DMS79 (cell line): Measurements from ENCODE around the gene ZNF775.

Experiments
- DNase-seq: peaks from one replicate; lab custom pipeline; 2025; lab: John Stamatoyannopoulos, UW

The ZNF775 gene

GRCh38 chr7:150401424-150401790, 22.3 kb downstream of the ZNF775 start:
- DNase-seq = no peak

- no peak for DNase-seq
Observed at GRCh38 chr7:150401861-150402631, 22.9 kb downstream of the ZNF775 start.

DNA sequence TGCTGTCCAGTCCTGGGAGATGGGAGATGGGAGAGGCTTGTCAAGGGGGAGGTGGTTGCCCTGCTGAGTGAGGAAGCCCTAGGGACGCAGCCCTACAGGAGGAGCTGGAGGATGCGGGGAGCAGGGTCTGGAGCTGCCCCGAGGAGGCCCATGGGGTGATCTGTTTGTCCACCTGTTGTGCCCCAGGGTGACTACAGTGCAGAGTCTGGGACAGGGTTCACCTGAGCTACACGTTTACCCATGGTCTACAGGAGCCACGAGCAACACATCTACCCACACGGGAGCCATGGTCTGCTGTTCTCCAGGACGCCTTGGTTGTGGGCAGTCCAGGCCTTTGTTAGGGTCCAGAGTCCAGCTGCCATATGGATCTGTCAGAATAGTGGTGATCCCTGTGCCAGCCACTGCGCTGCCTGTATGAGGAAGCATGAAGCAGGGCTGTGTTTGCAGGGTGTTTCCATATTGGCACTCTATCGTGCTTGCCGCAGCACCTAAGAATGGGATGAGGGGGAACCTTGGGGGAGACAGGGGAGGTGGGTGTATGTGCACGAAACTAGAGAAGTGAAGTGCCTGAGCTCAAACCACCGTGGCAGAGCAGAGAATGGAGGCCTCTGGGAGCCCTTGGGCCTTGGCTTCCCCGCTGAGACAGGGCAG, 23.7 kb downstream of the ZNF775 start:
- DNase-seq = no peak

DNA sequence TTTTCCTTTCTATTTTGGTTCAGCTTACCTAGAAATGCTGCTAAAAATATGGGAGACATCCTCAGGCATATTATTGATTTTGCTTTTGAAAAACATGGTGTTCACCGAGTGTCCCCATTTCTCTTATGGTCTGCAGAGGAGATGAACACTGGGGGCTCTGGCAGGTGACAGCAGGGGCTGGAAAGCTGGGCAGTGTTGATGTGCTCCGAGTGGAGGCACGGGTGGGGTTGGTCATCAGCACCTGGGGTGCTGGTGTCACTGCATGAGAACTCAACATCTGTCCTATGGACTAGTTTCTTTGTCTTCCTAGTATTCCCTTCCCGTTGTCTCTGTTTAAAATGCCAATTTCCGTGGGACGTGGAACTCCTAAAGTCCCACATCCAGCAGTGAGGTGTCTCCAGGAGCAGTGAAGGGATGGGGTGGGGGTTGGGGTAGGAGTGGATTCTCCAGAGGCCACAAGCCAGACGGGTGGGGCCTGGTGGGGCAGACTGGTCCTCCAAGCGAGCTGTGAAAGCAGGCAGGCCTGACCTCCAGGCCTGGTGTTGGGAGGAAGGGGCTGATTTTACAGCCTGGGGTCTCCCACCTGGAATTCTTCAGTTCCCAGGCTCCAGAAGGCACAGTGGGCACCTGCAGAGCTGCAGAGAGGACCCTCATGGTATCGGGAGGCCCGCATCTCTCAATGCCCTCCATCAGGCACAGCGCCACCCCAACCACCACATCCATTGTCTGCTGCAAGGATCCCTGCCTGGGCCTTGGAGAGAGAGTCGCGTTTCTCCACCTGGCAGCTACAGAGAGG, 24.4 kb downstream of the ZNF775 start:
- DNase-seq = no peak

DNA sequence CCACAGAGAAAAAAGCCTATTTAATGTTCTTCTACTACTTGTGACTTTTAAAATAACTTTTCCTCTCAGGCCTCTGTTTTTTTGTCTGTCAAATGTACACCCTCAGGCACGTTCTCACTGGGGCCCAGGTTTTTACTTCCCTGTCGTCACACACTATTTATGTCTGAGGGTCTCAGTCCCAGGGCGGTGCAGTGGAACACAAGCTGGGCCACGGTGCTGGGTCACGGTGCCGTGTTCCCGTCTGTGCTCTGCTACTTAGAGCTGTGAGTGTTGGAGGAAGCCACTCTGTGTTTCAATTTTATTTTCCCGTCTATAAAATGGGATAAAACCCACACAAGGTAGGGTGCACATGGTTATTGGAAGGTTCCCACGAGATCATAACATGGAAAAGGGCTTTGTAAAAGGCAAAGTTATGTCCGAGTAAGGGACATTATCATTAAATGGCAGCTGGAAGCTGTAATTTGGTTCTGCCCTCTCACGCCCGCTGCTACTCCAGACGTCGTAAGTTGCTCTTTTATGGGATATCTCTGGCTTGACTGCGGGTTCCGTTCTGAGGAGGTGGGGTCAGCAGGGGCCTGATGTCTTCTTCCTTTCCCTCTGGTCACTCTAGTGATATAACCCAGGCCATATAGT, 25.2 kb downstream of the ZNF775 start:
- DNase-seq = no peak

GRCh38 chr7:150404805-150405583, 25.9 kb downstream of the ZNF775 start:
- peak; percentile 1 for DNase-seq

- DNase-seq = no peak
Observed at GRCh38 chr7:150405584-150406311, 26.6 kb downstream of the ZNF775 start.

GRCh38 chr7:150406312-150406566, 27.1 kb downstream of the ZNF775 start:
- no peak for DNase-seq

DNA sequence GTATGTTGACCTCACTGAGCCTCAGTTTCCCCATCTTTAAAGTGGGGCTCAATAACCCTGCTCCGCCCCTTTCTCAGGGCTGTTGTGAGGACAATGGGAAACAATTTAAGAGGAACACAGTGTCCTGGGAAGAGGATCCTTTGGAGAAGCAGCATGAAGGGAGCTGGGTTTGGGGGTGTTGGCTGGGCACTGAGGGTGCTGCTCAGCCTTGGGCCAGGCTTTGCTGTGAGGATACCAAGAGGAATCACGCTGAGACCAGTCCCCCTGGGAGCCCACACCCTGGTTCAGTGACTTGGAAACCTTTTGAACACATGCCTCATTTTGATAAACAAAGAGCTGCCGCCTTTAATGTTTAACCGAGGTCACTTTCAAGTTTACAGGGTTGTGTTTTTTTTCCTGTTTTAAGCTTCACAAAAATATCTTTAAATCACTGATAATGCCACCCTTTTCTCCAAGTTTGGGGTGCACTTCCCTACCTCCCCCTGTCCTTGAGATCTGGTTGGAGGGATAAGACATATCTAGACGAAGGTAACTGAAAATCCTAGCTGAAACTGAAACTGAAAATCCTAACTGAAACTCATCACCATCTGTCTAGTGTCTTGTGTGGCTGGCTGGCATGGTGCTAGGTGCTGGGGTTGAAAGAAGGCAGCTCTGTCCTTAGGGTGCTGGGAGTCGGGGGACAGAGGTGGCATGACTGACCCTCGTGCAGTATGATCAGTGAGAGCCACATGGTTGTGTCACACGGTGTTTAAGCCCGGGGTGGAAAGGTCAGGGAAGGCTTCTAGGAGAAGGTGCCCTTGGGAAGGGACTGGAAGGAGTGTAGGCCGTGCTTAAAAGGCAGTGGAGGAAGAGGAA, 27.7 kb downstream of the ZNF775 start:
- DNase-seq = no peak

DNA sequence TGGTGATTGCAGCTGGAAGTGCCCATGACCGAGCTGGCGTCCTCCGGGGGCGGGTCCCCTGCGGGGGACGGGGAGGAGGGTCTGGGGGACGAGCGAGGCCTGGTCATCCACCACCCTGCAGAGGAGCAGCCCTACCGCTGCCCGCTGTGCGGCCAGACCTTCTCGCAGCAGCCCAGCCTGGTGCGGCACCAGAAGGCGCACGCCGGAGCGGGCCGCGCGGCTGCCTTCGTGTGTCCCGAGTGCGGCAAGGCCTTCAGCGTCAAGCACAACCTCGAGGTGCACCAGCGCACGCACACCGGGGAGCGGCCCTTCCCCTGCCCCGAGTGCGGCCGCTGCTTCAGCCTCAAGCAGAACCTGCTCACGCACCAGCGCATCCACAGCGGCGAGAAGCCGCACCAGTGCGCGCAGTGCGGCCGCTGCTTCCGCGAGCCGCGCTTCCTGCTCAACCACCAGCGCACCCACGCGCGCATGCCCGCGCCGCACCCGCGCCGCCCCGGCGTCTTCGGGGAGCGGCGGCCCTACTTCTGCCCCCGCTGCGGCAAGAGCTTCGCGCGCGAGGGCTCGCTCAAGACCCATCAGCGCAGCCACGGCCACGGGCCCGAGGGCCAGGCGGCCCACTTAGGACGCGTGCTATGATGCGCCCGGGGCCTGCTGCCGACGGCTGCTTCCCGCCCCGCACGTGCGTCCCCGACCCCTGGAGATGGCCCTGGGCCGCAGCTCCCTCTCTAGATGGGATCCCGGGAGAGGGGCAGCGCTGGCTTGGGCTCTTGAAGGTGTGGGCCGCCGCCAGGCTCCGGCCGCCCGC, 28.7 kb downstream of the ZNF775 start:
- no peak for DNase-seq

GRCh38 chr7:150408393-150409299, 29.5 kb downstream of the ZNF775 start:
- DNase-seq = no peak

DNA sequence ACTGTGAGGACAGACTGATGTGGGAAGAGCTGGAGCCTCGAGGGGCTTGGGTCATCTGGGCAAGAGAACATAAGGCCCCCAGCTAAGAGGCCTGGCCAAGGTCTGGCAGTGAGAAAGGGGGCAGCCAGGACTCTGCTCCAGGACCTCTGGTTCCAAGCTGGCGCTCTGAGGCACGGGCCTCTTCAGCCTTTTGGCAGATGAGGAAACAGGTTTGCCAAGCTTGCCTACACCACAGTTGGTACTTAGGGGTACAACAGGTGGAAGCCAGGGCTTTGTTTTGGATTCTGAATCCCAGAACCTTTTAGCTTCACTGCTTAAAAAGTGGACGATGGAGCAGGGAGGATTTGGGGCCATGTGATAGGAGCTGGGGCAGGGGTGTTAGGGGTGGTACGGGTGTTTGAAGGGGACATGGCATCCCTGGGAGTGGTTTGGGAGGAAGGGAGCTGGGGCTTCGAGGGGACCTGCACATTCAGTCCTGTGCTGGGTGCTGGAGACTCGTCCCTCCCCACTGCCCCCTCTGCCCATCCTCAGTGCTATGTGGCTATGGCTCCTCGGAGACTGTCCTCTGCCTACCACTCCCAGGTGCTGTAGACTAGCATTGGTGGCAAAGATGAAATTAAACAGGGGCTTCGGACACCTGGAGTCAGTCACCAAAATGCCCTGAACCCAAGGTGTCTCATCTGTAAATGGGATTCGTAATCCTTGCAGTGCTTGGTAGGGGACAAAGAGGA, 30.3 kb downstream of the ZNF775 start:
- DNase-seq = no peak

DNA sequence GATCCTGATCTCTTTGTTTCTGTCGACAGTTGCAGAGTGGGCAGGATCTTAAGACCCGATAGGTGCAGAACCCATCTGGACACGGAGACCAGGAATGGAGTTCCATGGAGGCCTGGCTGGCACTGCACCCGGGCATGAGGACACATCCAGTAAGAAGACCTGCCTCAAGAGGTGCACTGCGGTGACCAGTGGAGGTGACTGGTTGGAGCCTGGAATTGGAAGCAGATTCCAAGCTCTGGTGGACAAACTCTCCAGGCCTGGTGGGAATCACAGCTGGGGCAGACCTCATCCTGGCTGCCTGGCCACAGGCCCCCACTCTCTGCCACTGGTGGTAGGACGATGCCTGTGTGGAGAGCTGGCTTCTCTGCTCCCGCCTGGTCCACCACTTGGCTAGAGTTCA, 31.0 kb downstream of the ZNF775 start:
- no peak for DNase-seq

- DNase-seq = no peak
Observed at GRCh38 chr7:150410680-150411346, 31.7 kb downstream of the ZNF775 start.

DNA sequence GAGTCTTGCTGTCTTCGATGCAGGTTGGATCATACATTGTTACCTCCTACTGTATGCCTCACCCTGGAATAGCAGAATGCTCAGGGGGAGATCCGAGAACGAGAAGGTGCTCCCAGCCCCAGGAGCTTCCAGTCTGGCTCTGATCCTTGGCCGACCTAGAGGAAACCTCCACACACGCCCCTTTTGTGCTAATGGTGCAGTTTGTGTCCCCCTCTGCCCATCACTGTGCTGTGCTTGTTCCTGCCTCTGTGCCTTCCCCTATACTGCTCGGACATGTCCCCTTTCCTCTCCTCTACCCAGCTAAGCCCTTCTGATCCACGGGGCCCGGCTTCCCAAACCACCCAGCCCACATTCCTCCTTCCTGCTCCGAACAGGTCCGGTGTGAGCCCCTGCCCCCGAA, 32.5 kb downstream of the ZNF775 start:
- DNase-seq = no peak

DNA sequence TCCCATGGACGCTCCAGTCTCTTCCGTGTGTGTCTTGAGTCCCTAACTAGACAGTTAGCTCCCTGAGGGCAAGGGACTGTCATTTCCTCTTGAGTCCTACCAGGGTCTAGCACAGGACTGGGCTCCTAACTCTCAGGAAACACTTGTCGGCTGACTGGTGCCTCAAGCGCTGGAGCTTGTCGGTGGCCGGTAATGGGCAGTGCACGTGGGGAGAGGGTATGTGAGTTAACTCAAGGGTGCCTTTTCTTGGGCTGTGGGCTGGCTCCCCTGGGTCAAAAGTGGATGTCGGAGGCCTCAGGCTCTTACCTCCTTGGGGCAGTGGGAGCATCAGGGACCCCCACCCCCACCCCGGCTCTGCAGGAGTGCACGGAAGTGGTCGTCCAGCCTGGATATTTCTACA, 32.9 kb downstream of the ZNF775 start:
- no peak for DNase-seq
